Hypothalamus (tissue), 51 donors: ENCODE measurements around the gene IL12RB2.

ENCODE experiments used
- DNase-seq, 51 donors: peaks; one replicate each; lab custom pipeline; 2025; lab: John Stamatoyannopoulos, UW

The IL12RB2 gene

GRCh38 chr1:67313934-67314671 lies 6.4 kb downstream of the IL12RB2 start:
- DNase-seq: no peak

DNA sequence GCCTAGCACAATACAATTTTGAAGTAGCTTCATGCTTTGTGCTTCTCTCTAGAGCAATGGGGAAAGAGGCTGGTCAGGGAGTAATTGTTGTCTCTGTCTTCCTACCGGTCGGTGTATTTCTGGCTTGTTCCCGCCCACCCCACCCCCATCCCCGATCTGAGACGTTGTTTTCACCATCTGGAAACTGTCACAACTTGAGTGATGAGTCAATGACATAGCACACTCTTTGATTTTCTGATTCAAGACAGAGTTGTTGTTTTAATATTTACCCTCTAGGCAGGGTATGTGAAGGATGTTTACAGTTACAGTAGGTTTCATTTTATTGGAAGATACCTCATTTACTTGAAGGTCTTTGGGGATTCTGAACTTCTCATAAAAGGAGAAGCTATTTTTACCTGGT lies 7.0 kb downstream of the IL12RB2 start:
- no peak for DNase-seq

- DNase-seq: no peak
These were observed 8.7 kb downstream of the IL12RB2 start for GRCh38 chr1:67316180-67316902.

- no peak for DNase-seq
These were observed 9.2 kb downstream of the IL12RB2 start for GRCh38 chr1:67316918-67317317.

DNA sequence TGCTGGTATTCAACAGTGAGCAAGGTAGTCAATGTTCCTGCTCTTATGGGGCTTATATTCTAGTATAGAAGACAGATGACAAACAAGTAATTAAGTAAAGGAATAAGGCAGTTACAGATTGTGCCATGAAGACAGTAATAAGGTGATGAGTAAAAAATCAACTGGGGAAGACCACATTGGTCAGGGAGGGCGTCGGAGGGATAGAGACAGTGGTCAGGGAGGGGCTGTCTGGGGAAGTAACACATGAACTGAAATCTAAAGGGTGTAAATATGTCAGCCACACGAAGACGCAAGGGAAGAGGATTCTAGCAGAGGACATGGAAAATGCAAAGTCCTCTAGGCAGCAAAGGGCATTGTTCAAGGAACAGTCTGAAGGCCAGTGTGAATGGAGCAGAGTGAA lies 10.1 kb downstream of the IL12RB2 start:
- DNase-seq: no peak

DNA sequence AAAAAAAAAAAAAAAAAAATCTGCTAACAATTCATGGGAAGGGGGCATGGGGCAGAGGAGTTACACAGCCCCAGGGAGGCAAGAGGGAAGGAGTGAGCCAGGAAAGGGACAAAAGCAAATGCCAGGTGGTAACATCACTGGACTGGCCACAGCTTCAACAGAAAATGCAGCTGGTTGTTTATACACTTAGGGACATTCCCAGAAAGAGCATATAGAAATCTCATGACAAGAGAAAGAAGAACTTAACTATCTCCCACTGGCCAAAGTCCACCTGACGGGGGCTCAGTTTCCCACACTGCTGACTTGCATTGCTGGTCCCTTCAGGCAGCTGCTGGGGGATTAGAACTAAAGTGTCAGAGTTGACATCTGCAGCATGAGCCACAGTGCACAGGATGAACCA lies 14.8 kb downstream of the IL12RB2 start:
- DNase-seq: no peak

- no peak for DNase-seq
These were observed 15.4 kb downstream of the IL12RB2 start for GRCh38 chr1:67323087-67323486.

GRCh38 chr1:67324068-67324467 lies 16.4 kb downstream of the IL12RB2 start:
- DNase-seq: no peak

GRCh38 chr1:67327864-67328466 lies 20.3 kb downstream of the IL12RB2 start:
- no peak for DNase-seq

GRCh38 chr1:67332653-67333529 lies 25.2 kb downstream of the IL12RB2 start:
- DNase-seq: no peak

- DNase-seq: no peak
These were observed 25.9 kb downstream of the IL12RB2 start for GRCh38 chr1:67333603-67334002.

- DNase-seq: no peak
These were observed 27.7 kb downstream of the IL12RB2 start for GRCh38 chr1:67335411-67335810.

DNA sequence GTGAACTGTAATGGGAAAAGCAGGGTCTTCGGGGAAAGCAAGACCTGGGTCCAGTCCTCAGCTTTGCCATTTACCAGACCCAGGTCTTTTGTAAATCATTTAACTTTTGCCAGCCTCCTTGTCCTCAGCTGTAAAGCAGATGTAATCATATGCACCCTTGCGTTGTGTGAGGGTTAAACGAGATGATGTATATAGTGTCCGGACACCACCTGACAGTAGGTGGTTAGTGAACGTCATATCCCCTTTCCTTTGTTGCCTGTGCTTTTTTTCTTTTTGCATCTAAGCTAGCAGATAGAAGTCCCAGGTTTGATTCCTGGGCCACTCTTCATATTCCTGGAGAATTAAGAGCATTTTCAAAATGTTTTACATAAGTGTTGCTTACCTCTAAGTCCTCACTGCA lies 28.5 kb downstream of the IL12RB2 start:
- no peak for DNase-seq

GRCh38 chr1:67336783-67337182 lies 29.1 kb downstream of the IL12RB2 start:
- DNase-seq: no peak

DNA sequence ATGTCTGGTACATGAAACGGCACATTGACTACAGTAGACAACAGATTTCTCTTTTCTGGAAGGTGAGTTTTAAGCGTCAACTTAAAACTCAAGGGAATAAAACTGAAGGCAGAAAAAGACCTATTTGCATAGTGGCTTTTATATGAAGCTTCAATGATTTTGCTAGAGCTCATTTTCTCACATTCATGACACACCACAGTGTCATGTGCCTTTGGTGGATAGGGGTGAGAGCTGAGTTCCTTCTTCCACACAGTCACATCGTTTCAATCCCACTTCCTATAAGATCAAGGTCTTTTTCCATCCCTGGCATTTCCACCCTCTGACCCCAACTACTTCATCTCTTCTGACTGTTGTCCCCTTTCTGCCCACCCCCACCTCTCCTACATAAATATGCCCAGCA lies 31.0 kb downstream of the IL12RB2 start:
- DNase-seq: no peak

DNA sequence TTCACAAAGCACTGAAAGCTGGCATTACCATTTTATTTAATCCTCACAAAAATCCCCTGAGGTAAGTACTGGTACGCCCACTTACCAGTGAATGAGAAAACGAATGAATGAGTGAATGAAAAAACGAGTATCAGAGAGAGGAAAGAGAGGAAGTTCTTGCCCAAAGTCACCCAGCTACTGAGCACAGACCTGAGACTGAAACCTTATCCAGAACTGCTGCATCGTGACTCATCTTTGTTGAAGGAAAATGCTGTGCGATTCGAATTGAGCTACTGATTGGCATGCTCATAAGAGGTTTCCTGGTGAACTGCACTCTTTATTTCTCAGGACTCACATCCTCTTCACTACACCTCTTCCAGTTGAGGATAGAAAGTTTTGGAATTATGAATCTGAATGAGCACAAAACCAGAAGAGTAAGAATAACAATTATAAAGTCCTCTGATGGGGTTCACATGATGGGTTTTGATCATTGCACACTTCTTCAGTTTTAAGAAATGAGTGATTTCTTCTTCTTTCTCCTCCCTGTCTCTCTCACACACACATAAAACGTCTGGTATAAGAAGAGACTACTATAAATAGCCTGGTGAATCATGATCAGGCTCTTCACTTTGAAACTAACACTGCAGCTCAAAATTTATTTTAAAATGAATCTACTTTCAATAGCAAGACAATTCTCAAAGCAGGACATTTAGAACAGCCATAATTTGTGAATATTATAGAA lies 32.1 kb downstream of the IL12RB2 start:
- DNase-seq: peak in 1 of 51 donors; percentile 23

GRCh38 chr1:67342076-67342890 lies 34.6 kb downstream of the IL12RB2 start:
- no peak for DNase-seq

GRCh38 chr1:67345556-67345955 lies 37.9 kb downstream of the IL12RB2 start:
- DNase-seq: no peak

DNA sequence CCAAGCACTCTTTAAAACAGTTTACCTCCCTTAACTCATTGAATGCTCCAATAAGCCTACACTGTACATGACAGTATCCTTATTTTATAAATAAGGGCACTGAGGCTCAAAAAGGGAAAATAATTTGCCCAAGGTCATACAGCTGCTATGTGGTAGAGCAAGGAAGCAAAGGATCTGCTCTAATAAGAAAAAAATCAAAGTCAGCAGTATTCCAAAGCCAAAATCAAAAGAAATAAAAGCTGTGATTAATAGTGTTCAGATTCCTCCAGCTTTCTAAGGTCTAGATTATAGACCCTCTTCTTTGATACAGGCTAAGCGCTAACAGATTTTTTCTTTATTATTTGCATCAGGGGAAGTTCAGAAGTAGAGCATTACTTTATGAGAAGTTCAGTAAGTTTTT lies 39.3 kb downstream of the IL12RB2 start:
- DNase-seq: no peak
